KOPT-K1 (cell line): ENCODE data around the gene DRD4.

Experiments
- H3K27ac ChIP-seq: fragments of 200-600 bp; sonication (generic); 2 replicates; pipeline ENCODE4 v1.5.1; 2016; ENCODE audit warnings: antibody characterized with exemption, mild to moderate bottlenecking, low read depth, low read length; ENCODE audit not compliant: poor library complexity, severe bottlenecking
- H3K36me3 ChIP-seq: fragments of 200-600 bp; sonication (generic); 2 replicates; pipeline ENCODE4 v1.5.1; 2017; ENCODE audit warnings: antibody characterized with exemption, mild to moderate bottlenecking, low read length, moderate library complexity; ENCODE audit not compliant: insufficient read depth
- H3K9me3 ChIP-seq: fragments of 200-600 bp; sonication (generic); 2 replicates; pipeline ENCODE4 v1.5.1; 2017; ENCODE audit warnings: antibody characterized with exemption, low read length, mild to moderate bottlenecking; ENCODE audit not compliant: insufficient read depth, poor library complexity, severe bottlenecking

The DRD4 gene

GRCh38 chr11:623999-624704, 12.9 kb upstream of the DRD4 start:
- Histone ChIP-seq H3K36me3 (no peaks in the 10 kb centered on the region; the same call in 1 of the 2 replicates), H3K9me3 (no peaks in the 10 kb centered on the region), H3K27ac (no peak overlapping the region)

DNA sequence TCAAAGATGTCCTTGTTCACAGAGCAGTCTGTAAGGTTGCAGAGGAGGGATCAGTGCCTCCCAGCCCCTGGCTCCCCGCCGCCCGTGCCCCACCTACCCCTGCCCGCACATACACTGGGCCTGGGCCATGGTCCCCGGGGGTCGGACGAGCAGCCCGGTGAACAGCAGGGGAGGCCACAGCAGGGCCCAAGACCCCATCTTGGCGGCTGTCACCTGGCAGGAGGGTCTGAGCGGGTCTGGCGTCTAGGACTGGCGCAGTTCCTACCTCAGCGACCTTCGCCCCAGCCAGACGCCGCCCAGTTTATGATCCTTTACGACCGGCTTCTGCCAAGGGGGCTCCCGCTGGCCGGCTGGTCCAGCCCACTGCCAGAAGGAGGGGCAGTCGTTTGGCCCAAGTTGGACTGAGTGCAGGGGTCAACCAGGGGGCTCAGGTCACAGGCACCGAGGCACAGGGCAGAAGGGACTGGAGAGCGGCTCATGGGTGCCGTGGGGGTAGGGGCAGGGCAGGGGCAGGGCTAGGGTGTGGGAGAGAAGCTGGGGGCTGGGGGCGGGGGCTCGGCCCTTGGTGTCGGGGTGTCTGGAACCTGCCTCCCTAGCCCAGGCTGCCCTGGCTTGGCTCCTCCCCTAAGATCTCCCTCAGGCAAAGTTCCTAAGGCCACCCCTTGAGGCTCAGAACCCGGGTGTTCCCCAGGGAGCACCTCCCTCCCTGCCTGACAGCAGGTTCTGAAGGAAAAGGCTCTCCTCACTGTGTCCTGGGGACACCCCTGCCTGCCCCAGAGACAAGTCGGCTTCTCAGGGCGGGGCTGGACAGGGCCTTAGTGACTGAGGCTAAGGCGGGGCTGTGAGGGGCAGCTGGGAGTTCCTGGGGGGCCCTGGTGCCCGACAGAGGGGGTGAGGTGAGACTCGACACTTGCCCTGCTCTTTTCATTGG, 12.1 kb upstream of the DRD4 start, which contains the start of gene CDHR5:
CDHR5 (minus strand) TSS at position 251 of the 931 bp plus-strand sequence; CDS start at position 198, 53 bp downstream.
- Histone ChIP-seq H3K9me3 (no peaks in the 10 kb centered on the region), H3K36me3 (no peaks in the 10 kb centered on the region; the same call in 1 of the 2 replicates), H3K27ac (no peak within 1 kb of the TSS)

- H3K9me3 ChIP-seq: no peaks in the 10 kb centered on the region
- no peaks in the 10 kb centered on the region; the same call in 1 of the 2 replicates for H3K36me3 ChIP-seq
- no peak overlapping the region for H3K27ac ChIP-seq
These were observed 11.3 kb upstream of the DRD4 start for GRCh38 chr11:625636-626268.

DNA sequence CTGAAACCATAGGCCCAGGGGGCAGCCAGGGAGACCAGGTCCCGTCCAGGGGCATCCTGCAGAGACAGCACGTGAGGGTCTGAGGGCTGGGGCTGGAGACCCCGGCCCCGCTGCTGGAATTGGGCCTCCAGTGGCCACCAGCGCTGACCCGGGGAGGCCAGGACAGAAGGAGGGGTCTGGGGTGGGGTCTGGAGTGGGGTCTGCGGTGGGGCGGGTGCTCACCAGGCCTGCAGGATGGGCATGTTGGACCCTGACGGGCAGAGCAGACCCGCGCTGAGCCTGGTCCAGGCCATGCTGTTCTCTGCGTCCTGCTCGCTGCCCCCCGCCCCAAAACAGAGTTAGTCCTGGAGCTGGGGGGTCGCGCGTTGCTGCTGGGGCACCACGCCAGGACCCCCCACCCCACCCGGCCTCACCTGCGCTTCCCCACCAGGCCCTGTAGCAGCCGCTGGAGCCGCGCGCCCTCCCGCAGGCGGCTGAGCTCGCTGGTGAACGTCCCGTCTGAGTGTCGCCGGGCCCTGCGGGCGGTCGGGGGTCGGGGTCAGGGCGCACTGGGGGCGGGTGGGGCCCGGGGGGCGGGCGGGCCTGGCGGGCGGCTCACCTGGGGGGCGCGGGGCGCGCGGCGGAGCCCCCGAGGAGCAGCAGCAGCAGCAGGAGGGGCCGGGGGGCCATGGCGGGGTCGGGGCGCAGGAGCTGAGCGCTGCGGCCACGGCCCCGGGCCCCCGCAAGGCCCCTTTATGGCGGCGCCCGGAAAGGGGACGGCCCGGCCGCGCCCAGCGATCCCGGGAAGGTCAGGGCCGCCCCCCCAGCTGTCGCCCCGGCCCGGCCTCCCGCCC, 10.4 kb upstream of the DRD4 start, which contains the start of gene SCT:
SCT (minus strand) TSS at position 707 of the 833 bp plus-strand sequence; CDS start at position 669, 38 bp downstream.
- no peaks in the 10 kb centered on the region for H3K9me3 ChIP-seq
- H3K36me3 ChIP-seq: no peaks in the 10 kb centered on the region; the same call in none of the 2 replicates
- no peak within 1 kb of the TSS for H3K27ac ChIP-seq

- Histone ChIP-seq H3K36me3 (peaks cover 5% of the 10 kb centered on the region), H3K9me3 (no peaks in the 10 kb centered on the region), H3K27ac (no peak overlapping the region)
These were observed 9.8 kb upstream of the DRD4 start for GRCh38 chr11:627308-627576.

GRCh38 chr11:628056-628455, 9.0 kb upstream of the DRD4 start:
- Histone ChIP-seq H3K36me3 (peaks cover 5% of the 10 kb centered on the region; the same call in 1 of the 2 replicates), H3K27ac (no peak overlapping the region), H3K9me3 (no peaks in the 10 kb centered on the region)

- no peaks in the 10 kb centered on the region for H3K9me3 ChIP-seq
- no peak overlapping the region for H3K27ac ChIP-seq
- H3K36me3 ChIP-seq: peaks cover 5% of the 10 kb centered on the region; the same call in 1 of the 2 replicates
These were observed 7.9 kb upstream of the DRD4 start for GRCh38 chr11:629237-629583.

- Histone ChIP-seq H3K9me3 (no peaks in the 10 kb centered on the region), H3K27ac (no peak overlapping the region), H3K36me3 (peaks cover 5% of the 10 kb centered on the region; the same call in 1 of the 2 replicates)
These were observed 6.2 kb upstream of the DRD4 start for GRCh38 chr11:630871-631270.

- no peaks in the 10 kb centered on the region for H3K9me3 ChIP-seq
- peaks cover 14% of the 10 kb centered on the region for H3K36me3 ChIP-seq
- no peak overlapping the region for H3K27ac ChIP-seq
These were observed 1.0 kb upstream of the DRD4 start for GRCh38 chr11:635945-636510.

- Histone ChIP-seq H3K27ac (no peak overlapping the region), H3K9me3 (no peaks in the 10 kb centered on the region)
These were observed 194 bp downstream of the DRD4 start for GRCh38 chr11:637333-637592.

DNA sequence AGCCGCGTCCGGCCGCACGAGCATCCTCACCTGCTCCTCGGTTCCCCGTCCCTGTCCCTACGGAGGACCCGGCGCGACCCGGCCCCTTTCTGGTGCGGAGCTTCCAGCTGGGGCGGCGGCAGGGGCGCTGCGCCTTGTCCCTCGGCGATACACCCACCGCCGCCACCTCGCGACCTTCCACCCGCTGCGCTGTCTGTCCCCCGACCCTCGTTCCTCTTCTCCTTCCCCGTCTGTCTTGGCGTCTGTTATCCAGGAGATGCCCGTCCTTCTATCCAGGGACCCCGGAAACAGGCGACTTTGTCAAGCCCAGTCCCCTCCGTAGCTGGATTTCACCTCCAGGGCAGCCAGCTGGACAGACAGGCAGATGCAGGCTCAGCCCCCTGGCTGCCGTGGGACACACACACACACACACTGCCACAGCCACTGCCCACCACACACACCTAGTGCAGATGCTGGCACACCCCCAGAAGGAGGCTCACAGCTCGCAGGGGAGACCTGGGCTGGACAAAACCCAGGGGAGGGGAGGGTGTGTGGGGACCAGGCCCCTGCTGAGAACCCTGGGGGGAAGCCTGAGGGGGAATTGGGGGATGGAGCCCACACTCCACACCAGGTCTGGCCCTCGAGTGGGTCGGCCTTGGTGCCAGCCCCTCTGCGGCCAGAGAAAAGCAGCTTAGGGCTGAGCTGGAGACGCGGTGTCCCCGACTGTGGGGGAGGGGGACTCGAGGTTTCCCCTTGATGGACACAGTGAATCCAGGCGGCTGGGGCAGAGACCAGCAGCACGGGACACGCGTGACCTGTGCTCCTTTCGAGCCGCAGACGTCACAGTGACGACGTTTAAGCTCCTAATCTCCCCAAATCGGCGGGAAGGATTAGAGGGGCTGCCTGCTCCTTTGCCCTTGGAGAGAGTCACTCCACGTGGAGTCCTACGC, 788 bp downstream of the DRD4 start:
- H3K36me3 ChIP-seq: peaks cover 21% of the 10 kb centered on the region; the same call in 1 of the 2 replicates
- no peak overlapping the region for H3K27ac ChIP-seq
- no peaks in the 10 kb centered on the region for H3K9me3 ChIP-seq

More at GRCh38 chr11:637333-637592, 194 bp downstream of the DRD4 start:
- H3K36me3 ChIP-seq: peaks cover 18% of the 10 kb centered on the region; the same call in 1 of the 2 replicates

DNA sequence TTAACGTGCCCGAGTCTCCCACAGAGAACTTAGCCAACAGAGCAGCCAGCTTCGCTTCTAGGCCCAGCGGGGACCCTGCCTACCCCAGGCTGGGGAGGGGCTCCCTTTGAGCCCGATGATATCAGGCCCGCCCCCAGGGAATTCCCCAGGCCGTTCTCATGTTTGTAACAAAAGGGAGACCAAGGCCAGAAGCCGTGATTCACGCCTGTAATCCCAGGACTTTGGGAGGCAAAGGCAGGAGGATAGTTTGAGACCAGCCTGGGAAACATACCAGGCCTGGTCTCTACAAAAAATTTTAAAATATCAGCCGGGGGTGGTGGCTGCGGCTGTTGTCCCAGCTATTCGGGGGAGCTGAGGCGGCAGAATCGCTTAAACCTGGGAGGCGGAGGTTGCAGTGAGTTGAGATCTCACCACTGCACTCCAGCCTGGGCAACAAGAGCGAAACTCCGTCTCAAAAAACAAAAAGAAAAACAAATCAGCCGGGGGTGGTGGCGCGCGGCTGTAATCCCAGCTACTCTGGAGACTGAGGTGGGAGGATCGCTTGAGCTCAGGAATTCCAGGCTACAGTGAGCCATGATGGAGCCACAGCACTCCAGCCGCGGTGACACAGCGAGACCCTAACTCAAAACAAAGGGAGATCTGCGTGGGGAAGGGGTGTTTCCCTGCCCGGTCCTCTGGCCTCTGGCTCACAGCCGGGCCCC, 1.7 kb downstream of the DRD4 start:
- H3K27ac ChIP-seq: no peak overlapping the region
- no peaks in the 10 kb centered on the region for H3K9me3 ChIP-seq
- peaks cover 26% of the 10 kb centered on the region; the same call in 1 of the 2 replicates for H3K36me3 ChIP-seq

DNA sequence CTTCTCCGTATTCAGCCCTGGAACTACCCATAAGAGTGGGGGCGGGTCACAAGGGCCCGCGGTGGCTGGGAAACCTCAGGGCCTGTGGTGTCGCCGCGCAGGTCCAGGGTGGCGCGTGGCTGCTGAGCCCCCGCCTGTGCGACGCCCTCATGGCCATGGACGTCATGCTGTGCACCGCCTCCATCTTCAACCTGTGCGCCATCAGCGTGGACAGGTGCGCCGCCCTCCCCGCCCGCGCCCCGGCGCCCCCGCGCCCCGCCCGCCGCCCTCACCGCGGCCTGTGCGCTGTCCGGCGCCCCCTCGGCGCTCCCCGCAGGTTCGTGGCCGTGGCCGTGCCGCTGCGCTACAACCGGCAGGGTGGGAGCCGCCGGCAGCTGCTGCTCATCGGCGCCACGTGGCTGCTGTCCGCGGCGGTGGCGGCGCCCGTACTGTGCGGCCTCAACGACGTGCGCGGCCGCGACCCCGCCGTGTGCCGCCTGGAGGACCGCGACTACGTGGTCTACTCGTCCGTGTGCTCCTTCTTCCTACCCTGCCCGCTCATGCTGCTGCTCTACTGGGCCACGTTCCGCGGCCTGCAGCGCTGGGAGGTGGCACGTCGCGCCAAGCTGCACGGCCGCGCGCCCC, 2.4 kb downstream of the DRD4 start:
- peaks cover 33% of the 10 kb centered on the region; the same call in 1 of the 2 replicates for H3K36me3 ChIP-seq
- no peak overlapping the region for H3K27ac ChIP-seq

More for the DNA sequence above, 2.4 kb downstream of the DRD4 start:
- no peaks in the 10 kb centered on the region for H3K9me3 ChIP-seq
